Keratinocyte (primary cell): ENCODE measurements around the gene ISYNA1.

ENCODE experiments used
- EZH2 ChIP-seq: IDR thresholded peaks from one replicate; pipeline ENCODE4 v1.6.1; 2012; ENCODE audit warnings: inconsistent platforms, mild to moderate bottlenecking, low read length, moderate library complexity
- TF ChIP-seq, protein P1 (sequence below), 3 experiments: IDR thresholded peaks in 1 of 3; conservative IDR thresholded peaks in 1 of 3; optimal IDR thresholded peaks in 1 of 3; 2 replicates in 2 of 3; 3 replicates in 1 of 3; pipeline versions ENCODE3 to v1.5.1; 2011; ENCODE audit warnings: low read length in 3 of 3, mild to moderate bottlenecking in 3 of 3, moderate library complexity in 2 of 3, control low read depth in 1 of 3, inconsistent platforms in 1 of 3; ENCODE audit not compliant: insufficient read depth in 2 of 3; ENCODE audit errors: extremely low read depth in 1 of 3

DNA sequence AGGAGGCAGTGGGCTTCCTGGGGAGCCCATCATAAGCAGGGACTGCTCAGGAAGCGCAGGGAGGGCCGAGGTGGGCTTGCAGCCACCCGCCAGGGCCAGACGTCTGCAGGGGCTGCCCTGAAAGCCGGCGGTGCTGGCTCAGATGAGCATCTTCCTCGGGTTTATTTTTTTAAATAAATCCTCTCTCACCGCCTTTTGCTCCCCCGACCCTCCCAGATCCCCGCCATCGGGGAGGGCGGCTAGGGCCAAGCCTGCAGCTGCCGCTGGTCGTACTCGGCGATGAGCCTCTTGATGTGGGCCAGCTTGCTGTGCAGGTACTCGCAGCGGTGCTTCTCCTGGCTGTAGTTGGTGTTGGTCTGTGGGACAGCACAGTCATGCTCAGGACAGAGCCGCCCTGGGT lies 6.6 kb upstream of the ISYNA1 start:
- TF ChIP-seq EZH2 = no peak
- TF ChIP-seq, protein P1, sequence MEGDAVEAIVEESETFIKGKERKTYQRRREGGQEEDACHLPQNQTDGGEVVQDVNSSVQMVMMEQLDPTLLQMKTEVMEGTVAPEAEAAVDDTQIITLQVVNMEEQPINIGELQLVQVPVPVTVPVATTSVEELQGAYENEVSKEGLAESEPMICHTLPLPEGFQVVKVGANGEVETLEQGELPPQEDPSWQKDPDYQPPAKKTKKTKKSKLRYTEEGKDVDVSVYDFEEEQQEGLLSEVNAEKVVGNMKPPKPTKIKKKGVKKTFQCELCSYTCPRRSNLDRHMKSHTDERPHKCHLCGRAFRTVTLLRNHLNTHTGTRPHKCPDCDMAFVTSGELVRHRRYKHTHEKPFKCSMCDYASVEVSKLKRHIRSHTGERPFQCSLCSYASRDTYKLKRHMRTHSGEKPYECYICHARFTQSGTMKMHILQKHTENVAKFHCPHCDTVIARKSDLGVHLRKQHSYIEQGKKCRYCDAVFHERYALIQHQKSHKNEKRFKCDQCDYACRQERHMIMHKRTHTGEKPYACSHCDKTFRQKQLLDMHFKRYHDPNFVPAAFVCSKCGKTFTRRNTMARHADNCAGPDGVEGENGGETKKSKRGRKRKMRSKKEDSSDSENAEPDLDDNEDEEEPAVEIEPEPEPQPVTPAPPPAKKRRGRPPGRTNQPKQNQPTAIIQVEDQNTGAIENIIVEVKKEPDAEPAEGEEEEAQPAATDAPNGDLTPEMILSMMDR (optimal IDR thresholded peaks at IDR 0.05 in 1 of 3, IDR thresholded peaks at IDR 0.05 in 1 of 3, conservative IDR thresholded peaks at IDR 0.05 in 1 of 3; ENCODE audit: extremely low read depth in 1 of 3, insufficient read depth in 2 of 3, low read length in 3 of 3) = no peak
